ENCODE data around the gene TMEM176A. TPM values are rescaled to one million over a fixed set of nuclear protein-coding genes. Genes with fewer than 3 reads are reported as not detected.

Gene TMEM176A
- total RNA-seq, 1 donor from 2014 or later, result not detected

DNA sequence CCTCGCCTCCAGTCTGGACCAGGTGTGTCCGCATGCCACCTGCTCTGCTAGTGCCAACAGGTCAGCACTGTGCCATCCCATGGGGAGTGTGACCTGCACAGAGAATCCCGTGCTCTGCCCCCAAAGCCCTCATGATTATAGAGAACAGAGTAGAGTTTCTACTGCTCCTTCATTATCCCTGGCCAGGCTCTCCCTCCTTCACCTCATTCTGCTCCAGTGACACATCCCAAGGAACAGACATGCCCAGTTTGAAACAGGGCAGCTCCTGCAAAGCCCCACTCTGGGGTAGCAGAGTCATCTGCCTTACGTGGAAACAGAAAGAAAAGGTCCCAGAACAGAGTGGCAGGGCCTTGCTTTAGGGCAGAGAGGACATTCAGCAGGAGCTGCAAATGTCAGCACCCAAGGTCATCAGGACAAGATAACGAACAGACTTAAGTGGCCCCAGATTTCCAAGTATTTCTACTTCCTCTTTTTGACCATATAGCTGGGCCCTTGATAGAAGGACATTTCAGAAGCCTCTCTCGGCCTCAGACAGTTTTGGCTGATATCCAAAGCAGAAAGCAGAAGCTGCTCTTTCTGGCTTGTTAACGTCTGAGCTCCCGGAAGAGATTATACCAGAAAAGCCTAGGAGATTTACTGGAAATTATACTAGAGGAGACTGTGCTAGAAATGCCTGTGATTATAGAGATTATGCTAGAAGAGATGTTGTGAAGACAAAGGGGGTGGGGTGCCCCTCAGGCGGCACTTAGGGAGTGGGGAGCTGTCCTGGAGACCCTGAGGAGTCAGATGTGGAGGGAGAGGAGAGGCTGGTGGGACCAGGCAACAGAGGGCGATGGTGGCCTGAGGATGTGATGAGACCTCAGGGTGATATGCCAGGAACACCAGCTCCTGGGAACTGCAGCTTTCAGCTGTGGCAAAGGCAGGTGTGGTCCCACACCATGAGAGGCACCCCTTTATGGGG is 13.0 kb upstream of the TMEM176A start:
- no peak for DNase-seq (ENCODE audit: extremely low read depth, low read depth, low spot score)

DNA sequence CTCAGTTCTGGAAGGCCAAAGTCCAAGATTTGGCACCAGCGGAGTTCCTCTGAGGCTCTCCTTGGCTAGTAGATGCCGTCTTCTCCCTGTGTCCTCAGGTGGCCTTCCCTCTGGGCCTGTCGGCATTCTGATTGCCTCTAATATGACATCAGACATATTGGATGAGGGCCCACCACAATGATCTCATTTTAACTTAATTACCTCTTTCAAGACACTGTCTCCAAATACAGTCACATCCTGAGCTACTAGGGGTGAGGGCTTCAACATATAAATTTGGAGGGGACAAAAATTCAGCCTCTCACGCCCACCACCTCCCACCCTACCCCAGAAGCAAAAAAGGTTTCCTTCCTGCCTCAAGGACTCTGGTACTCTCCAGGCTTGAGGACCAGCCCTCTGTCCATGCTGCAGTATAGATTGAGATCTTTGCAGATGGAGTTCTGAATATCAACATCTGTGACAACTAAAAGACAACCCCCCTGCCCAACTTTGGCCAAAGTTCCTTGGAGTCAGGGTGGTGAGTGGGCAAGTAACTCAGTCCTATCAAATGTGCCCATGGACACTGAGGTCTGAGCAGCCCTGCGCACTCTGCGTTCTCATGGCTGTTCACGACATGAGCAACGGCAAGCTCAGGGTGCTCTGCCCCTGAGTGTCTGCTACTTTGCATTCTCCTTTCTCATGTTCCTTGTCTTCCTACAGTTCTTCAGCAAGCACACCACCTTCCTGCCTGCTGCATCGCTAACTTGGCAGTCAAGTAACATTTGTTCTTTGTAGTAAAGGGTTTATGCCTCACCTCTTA is 11.9 kb upstream of the TMEM176A start:
- DNase-seq (ENCODE audit: extremely low read depth, low read depth, low spot score), result no peak

DNA sequence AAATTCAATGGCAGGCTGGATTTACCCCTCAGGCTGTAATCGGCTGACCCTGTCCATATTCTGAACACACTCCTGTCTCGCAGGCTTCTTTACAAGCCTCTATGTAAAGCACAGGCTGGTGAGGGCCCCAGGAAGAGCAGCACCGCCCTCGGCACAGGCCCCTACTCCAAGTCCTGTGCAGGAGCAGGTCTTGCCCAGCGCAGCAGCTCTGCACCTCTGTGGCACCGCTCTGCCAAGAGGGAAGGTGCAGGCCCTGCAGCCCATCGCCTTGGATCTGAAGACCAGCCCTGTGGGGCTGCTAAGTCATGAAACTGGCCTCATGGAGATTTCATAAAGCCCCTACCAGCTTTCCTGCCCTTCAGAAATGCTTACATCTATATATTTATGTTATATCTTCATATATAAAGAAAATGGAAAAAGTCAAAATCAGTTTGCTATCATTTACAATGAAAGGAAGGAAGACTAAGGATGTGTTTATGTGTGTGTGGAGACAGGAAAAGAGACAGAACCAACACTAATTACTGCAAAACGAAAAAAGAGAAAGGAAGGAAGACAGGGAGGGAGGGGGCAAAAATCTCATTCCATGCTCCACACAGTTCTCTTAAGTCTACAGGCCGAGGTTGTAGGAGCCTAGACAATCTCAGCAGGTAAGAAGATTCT is 10.0 kb upstream of the TMEM176A start:
- no peak for DNase-seq (ENCODE audit: extremely low read depth, low read depth, low spot score)

DNA sequence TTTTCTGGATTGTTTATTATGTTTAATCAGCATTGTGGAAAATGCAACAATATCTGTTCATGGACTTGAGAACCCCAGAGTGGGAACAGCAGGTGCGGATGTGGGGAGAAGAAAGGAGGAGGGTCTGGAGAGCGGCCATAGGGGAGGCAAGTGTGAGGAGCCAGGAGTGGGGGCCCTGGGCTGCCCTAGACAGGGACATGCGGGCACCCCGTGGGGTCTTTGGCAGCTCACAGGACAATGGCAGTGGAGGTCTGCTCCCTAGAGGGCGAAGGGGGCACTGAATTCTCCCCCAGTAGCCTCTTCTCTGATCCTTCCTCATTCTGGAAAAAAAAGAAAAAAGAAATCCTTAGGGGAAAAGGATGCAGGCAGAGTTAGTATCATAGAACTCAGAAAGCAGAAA is 9.3 kb upstream of the TMEM176A start:
- DNase-seq (ENCODE audit: extremely low read depth, low read depth, low spot score), result no peak

DNA sequence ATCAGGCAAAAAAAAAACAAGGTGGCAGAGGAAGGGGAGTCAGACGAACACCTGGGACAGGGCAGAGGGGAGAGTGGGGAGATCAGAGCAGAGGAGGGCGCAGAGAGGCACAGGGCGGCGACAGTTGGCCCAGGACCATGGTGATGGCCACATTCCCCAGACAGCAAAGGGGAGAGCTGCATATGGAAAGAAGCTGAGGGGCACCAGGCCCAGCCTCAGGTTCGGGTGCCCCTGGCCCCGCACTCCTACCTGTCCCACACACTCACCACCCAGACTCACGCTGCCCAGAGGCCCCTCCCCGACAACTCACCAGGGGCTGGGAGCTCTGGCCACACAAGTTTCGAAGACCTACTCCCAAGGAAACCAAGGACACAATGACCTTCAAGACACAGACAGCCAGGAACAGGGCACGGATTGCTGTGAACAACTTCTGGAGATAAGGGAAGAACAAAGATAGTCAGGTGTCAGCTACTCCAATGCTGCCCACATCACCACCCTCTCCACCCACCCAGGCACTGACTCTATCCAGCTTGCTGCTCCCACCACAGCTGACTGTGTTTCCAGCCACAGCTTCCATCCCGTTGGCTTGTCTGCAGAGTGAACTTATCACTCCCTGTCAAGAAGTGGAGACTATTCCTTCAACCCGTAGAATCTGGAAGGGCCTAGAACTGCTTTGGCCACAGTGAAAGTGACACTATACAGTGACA is 8.7 kb upstream of the TMEM176A start:
- DNase-seq (ENCODE audit: extremely low read depth, low read depth, low spot score), result no peak

DNA sequence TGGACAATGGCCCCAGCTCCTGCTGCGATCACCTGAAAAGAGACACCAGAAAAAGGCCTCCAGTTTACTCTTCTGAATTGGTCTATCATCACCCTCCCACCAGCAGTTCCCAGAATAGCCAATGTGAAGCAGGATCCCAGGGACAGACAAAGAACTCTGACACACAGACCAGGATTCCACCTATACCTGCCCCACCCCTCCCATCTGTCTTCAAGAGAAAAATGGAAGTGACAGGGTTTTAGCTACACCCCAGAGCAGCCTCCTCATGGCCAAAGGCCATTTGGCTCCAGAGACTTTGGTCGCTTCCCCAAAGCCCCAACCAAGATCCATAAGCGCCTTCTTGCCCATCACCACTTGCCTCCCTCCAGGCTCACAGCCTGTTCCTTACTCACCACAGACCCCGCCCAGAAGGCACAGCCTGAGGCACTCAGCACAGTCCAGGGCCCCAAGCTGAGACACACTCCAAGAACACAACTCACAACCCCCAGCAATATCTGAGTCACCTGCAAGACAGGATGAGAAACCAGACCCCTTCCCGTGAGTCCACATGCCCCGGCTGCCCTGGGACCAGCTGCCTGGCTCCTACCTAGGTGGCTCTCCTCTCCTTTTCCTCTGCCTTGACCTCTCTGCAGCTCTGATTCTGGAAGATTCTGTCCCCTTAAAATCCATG is 6.9 kb upstream of the TMEM176A start:
- no peak for DNase-seq (ENCODE audit: extremely low read depth, low read depth, low spot score)

DNA sequence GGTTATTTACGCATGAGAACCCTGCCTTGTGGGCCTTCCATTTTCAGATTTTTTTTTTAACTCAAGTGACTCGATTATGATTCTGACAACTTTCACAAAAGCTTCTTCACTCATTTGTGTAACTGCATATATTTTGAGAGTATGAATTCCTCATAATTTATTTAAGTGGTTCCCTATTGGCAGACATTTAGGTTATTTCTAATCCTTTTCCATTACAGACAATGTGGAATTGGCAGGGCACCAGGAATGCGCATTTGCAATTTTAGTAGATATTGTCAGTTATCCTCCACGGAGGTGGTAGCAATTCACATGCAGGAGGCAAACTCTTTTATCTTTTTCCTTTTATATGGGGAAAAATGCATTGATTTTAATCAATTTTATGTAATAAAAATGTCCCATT is 2.9 kb upstream of the TMEM176A start:
- DNase-seq (ENCODE audit: extremely low read depth, low read depth, low spot score), result no peak

DNA sequence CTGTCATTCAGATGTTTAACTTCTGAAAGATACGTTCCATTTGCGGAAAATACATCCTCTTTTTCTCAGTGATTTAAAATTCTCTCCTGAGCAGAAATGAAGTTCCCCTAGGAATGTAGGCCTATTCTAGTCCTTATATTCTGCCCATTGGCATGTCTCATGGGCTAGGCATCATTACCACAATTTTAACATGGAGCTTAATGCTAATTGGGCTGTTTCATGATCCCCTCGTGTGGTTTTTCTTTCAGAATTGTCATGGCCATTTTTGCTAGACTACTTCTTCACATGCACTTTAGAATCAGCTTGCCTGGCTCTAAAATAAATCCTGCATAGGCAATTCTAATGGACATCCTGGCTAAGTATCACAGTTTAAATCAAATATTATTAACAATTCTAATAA is 1.4 kb upstream of the TMEM176A start:
- DNase-seq (ENCODE audit: extremely low read depth, low read depth, low spot score), result no peak

DNA sequence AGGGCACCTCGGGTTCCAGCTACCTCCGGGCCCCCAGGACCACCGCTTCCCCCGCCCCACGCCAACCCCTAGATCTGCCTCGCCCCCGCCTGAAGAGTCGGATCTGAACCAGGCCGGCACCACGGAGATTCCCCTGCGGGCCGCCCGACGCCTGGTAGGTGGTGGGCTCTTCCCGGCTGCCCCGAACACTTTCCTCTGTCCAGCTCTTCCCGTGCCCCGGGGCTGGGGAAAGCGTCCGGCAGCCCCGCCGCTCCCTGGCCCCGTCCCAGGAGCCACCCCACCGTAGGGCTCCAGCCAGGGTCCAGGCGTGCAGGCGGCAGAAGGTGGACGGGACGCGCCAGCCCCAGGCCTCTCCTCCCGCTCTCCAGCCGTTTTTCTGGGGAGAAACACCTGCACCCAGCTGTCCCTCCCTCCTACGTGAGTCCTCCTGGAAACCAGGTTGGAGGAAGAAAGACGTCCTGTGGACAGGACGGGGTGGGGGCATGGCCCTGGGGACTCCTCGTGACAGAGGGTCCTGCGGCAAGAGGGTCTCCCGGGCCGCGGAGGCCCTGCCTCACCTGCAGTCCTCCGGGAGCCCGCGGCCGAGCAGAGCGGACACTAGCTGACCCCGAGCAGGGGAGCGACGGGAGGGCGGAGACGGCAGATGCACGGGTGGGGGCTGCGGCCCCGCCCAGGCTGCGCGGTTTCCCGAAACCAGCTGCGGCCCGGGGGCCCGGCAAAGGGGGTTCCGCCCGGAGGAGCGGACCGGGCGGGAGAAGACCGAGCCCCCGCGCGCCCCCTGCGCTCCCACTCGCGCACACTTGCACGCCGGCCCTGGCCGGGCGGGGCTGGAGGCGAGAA is 608 bp upstream of the TMEM176A start, which contains the start of gene TMEM176B:
TSS of gene TMEM176B (minus strand) at position 624 of the 840 bp plus-strand sequence. CDS start 3,795 bp downstream, outside the sequence.
- DNase-seq (ENCODE audit: extremely low read depth, low read depth, low spot score), result no peak

DNA sequence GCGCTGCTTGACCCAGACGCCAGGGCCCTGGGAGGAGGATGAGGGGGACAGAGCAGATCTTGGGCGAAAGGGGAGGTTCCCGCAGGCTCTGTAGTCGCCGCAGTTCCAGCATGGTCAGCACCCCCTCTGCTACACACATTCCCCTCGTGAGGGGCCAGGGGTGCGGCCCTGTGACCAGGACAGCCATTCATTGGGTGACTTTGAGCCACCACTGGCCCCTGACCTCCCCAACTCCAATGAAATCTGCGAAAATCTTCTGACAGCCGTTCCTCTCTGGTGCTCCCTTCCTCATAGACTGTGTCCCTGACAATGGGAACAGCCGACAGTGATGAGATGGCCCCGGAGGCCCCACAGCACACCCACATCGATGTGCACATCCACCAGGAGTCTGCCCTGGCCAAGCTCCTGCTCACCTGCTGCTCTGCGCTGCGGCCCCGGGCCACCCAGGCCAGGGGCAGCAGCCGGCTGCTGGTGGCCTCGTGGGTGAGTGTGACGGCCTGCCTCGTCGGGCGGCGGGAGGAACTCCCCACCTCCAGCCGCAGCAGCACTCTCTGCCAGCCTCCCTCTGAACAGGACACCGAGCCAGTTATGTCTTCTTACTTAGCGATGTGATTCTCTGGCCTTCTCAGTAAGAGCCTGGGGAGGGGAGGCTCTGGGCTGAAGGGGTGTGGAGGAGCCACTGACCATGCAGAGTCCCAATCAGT is 825 bp downstream of the TMEM176A start:
- no peak for DNase-seq (ENCODE audit: extremely low read depth, low read depth, low spot score)

DNA sequence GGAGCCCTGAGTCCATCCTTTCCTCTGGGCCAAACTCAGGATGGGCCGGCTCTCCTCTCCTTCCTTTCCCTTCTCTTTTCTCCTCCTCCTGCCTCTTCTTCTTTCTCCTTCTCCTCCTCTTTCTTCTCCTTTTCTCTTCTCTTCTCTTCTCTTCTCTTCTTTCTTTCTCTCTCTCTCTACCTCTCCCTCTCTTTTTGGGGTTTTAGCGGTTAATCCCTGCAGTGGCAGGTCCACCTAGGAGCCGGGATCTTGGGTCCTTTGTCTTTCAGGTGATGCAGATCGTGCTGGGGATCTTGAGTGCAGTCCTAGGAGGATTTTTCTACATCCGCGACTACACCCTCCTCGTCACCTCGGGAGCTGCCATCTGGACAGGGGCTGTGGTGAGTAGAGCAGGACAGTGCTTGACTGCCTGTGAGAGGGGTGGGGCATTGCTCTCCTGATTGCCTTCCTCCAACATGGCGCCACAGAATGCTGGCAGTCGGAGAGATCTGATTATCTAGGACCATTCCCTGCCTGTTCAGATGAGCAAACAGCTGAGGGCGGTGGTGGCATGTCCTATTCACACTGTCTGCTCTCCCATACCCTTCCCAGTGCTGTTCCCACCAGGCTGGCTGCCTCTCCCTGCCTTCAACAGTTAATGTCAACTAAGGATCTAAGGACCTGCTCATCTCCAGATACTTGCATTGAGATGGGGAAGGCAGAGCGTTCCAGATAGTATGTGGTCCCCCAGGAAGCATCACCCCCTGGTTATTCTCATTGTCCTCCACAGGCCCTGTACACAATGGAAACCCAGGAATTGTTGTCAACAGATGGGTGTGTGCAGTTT is 1.6 kb downstream of the TMEM176A start:
- no peak for DNase-seq (ENCODE audit: extremely low read depth, low read depth, low spot score)

DNA sequence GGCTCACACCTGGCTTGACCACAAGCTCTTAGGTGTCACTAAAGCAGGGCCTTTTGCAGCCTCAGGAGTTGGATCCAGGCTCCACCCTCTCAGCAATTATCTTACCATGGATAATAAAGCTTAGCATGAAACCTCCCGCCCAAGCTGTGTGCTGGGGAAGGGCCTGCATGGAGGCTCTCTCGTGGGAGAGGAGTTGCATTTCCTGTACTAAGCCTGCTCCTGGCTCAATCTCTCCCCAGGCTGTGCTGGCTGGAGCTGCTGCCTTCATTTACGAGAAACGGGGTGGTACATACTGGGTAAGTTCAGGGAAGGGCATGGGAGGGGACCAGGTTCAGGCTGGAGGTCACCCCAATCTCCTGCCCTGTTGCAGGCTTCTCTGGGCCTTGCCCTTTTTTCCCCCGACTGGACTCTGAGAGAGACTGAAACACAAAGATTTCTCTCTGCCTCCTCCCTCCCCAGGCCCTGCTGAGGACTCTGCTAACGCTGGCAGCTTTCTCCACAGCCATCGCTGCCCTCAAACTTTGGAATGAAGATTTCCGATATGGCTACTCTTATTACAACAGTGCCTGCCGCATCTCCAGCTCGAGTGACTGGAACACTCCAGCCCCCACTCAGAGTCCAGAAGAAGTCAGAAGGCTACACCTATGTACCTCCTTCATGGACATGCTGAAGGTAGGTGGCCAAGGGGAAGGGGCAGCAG is 2.7 kb downstream of the TMEM176A start:
- DNase-seq (ENCODE audit: extremely low read depth, low read depth, low spot score), result no peak

DNA sequence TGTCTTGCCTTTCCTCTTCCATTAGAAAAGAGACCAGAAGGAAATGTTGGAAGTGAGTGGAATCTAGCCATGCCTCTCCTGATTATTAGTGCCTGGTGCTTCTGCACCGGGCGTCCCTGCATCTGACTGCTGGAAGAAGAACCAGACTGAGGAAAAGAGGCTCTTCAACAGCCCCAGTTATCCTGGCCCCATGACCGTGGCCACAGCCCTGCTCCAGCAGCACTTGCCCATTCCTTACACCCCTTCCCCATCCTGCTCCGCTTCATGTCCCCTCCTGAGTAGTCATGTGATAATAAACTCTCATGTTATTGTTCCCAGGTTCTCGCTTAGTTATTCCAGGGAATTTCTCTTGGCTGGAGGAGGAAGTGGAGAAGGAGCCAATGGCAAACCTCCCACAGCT is 4.2 kb downstream of the TMEM176A start:
- no peak for DNase-seq (ENCODE audit: extremely low read depth, low read depth, low spot score)

DNA sequence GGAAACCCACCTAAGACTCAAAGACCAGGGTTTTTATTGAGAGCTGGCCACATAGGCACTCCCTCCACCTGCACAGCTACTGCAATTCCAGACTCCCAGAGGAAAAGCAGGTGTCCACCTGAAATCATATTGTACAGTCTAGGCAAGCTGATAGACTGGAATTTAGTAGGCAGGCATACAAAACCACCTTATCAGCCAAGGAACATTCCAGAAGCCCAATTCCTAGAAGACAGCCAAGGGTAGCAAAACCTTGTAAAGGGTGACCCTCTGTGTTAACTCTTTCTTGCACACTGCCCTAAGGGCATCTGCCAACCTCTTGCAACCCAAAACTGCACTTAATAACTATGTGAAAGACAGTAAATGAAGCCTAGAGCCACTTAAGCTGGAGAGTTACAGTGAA is 5.3 kb downstream of the TMEM176A start:
- DNase-seq (ENCODE audit: extremely low read depth, low read depth, low spot score), result no peak

DNA sequence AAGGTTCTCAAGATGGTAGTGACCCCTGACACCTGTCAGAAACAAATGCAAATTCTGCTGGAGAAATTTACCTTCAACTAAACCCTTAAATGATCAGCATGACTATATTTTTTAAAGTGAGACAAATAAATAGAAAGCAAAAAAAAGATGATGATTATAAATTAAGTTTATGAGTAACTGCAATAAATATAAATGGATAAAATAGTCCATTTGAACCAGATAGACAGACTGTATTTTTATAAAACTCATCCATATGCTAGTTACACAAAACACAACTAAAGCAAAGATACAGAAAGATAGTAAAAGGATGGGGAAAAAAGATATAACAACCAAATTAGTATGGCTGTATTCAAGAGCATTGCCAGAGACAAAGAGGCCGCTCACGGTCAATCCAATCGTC is 5.9 kb downstream of the TMEM176A start:
- DNase-seq (ENCODE audit: extremely low read depth, low read depth, low spot score), result no peak

DNA sequence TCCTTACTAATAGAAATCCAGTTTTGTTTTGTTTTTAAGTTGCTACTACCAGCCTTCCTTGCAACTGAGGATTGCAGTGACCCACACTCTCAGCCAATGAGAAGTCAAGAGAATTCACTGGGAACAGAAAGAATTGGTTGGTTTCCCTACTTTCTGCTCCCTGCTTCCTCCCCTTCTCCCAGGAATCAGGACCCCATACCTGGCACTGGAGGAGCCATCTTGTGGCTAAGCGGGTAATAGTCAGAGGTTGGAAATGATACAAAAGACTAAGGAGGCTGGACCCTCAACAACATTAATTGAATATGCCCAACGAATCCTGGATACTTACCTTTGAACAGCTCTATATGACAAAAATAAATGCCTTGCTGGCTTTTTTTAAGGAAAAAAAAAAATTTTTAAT is 6.3 kb downstream of the TMEM176A start:
- no peak for DNase-seq (ENCODE audit: extremely low read depth, low read depth, low spot score)
